Fibroblast of upper back skin (primary cell): ENCODE data around the gene CCR4.
"Not testable (repeated sequence)": the region's sequence is repeated elsewhere in the genome, so short reads cannot be mapped to it uniquely, and the experiment has no call there.

Experiments used
- DNase-seq: peaks from one replicate; pipeline ENCODE4 v3.0.0-alpha.2; 2013

CCR4 gene

DNA sequence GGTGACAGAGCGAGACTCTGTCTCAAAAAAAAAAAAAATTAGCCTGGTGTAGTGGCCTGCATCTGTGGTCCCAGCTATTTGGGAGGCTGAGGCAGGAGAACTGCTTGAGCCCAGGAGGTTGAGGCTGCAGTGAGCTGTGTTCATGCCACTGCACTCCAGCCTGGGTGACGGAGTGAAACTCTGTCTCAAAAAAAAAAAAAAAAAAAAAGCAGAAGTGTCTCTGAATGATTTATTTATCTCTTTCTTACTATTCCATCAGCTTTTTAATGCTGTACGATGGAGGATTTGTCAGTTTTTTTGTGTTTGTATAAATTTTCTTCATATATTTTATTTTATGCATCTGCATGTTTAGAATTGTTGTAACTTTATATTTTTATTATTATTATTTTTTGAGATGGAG, 33.5 kb downstream of the CCR4 start:
- DNase-seq: not testable (repeated sequence)

- DNase-seq: no peak
Measured at GRCh38 chr3:32989171-32989570, 37.7 kb downstream of the CCR4 start.

DNA sequence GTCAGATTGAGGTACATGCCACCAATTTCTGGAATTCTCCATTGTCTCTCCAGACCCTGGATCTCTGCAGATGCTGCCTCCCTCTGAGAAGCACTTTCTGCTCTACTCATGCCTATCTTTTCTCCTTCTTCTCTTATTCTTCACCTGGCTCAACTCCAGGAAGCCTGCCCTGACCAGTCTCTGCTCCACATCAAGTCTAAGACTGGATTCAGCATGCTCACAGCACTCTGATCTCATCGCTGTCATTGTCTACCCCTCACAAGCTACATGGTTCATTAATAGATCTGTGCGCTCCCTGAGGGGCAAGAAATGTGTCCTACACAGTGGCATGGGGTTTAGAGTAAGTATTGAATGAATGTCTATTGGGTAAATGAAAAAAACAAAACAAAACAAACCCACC, 38.7 kb downstream of the CCR4 start:
- DNase-seq: no peak

- DNase-seq: no peak
Measured at GRCh38 chr3:32991781-32992180, 40.3 kb downstream of the CCR4 start.

DNA sequence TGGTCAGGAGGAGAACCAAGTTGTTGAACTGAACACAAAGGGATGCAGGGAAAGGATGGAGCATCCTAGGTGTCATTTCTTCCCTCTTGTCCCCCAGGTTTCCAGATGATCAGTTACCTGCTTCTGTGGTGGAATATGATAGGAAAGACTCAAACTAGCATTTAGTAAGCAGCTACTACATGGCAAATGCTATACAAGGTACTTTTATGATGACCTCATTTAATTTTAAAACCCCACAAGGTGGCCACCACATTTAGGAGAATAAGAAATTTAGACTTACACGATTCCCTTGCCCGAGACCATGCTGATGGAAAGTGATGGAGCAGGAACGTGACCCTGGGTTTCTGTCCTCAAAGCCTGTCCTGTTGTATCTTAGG, 40.9 kb downstream of the CCR4 start:
- no peak for DNase-seq

DNA sequence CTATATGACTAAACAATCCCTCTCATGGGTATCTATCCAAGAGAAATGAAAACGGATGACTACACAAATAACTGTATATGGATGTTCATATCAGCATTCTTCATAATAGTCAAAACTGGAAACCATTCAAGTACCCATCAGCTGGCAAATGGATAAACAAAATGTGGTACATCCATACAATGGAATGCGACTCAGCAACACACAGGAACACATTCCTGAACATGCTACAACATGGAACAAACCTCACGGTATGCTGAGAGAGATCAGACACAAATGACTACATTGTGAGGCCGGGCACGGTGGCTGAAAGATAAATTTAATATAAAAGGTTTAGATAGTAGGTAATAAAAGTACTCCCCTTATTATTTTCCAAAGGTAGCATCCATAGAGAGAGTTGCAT, 42.6 kb downstream of the CCR4 start:
- DNase-seq: no peak

DNA sequence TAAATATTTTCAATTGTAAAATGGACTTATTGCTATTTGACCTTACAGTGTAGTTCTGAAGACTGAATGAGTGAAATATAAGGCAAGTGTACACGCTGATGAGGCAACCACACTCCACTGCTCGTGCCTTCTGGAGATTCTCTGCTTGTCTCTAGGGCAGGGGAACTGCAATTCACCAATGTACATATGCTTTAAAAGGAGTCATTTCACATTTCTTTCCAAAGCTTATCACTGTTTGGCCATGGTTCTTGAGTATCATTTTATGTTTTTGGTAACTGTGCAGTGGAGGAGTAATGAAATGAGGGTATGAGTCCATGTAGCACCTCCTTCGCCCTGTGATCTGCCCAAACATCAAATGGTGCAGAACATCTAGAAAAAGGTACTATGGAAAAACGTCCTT, 43.7 kb downstream of the CCR4 start:
- DNase-seq: no peak

DNA sequence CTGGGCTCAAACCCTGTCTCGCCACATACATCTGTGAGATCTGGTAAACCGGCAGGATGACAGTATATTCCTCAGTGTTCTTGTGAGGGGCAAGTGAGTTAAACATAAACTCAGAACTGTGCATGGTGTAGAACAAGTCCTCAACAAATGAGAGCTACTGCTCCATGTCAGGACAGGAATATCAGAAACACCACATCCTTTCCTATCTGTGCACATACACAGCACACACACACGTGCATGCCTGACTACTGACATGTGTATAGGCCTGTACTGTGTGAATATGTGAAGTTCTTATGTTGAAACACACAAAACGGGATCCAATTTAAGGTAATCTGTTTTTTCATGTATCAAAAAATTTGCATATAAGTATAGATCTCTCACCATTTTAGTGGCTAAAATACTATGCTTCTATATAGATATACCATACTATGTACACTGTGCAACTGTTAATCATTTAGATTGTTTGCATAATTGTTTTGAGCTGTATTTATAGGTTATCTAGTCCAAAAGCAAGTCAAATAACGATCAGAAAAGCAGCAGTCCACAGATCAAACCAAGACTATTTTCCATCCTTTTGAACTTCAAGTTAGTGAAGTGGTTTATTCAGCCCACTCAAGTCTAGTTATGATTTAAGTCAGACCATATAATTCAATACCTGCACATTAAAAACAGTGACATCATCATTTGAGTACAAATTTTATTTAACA, 44.8 kb downstream of the CCR4 start:
- no peak for DNase-seq

DNA sequence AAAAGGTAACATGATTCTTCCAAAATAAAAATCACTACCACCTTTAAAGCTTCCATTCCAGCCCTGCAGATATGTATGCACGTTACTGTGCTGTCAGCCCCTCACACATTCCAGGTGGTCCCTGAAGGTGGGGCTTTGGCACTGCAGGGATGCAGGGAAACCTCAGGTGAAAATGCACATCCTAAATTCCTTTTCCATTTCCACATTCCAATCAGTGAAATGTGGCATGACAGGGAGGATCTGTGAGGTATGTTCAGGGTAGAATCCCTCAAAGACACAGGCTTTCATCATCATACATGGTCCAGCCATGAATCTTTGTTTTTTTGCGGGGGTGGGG, 45.3 kb downstream of the CCR4 start:
- DNase-seq: no peak

DNA sequence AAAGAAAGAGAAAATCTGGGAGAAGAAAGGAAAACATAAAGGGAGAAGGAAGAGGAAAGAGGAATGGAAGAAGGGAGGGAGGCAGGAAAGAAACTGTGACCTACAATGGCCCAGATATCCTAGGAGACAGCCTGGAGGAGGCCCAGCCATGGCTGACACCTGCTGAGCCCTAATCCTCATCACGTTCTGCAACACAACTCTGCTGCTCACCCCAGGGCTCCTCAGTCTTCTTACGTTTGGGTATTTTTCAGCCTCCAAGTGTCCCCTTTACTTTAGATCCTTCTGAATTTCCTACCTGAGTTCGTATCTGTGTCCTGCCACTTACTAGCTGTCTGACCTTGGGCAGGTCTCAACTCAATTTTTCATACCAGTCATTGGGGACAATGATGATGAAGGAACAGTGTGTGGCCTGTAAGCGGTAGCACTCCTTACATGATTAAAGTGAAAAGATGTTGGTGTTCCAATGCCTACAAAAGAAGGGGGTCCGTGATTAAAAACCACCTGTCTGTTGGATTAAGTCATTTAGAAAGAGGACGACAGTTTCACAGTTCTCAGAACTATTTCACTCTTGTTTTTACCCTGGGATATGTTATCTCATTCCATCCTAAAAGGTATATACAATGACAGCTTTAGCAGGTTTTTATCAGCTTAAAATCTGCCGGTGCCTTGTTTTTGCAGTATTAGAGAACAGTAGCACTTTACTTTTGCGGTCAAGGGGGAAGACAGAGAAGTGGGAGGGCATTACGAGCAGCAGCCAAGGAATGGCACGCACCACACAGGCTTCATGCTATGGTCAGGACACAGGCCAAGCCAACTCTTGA, 47.4 kb downstream of the CCR4 start:
- DNase-seq: no peak

DNA sequence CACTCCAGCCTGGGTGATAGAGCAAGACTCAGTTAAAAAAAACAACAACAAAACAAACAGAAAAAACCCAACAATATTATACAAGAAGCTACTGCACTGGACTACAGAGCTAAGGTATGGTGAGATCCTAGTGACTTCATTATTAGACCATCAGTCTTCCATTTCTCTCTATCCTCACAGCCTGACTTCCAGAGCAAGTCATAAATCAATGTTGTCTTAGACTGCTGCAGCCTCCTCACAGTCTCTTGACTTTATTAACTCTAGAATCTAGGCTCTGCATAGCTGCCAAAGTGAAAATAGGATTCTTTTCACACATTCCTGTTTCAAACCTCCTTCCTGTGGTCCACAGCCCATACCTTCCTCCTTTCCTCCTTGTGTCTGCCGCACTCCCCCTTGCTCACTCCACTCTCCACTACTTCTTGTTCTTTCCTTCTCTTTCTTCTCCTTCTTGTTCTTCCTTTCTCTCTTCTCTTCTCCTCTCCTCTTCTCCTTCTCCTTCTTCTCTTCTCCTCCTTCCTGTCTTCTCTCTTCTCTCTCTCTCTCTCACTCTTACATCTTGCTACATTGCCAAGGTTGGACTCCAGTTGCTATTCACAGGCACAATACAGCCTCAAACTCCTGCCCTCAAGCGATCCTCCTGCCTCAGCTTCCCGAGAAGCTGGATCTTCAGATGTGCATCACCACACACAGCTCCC, 49.4 kb downstream of the CCR4 start:
- peak; percentile 8 for DNase-seq

GRCh38 chr3:33001889-33002288, 50.4 kb downstream of the CCR4 start:
- DNase-seq: peak; percentile 19

DNA sequence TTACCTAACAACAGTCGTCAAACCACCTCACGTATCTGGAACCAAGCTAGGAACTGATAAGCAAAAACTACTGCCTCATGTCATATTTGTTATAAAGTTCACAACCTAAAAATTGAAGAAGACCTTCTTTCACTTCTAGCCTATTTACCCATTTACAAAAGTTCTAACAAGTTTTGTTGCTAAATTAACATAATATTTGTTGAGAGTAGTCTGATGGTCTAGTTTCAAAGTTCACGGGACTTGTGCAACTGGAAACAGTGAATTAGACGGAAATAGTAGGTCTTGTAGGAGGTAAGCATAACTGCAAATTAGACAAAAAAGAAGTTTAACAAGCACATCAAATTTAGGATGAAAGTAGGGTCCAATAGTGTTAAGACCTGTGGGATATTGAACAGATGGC, 51.9 kb downstream of the CCR4 start:
- no peak for DNase-seq

- no peak for DNase-seq
Measured at GRCh38 chr3:33004205-33004604, 52.8 kb downstream of the CCR4 start.

DNA sequence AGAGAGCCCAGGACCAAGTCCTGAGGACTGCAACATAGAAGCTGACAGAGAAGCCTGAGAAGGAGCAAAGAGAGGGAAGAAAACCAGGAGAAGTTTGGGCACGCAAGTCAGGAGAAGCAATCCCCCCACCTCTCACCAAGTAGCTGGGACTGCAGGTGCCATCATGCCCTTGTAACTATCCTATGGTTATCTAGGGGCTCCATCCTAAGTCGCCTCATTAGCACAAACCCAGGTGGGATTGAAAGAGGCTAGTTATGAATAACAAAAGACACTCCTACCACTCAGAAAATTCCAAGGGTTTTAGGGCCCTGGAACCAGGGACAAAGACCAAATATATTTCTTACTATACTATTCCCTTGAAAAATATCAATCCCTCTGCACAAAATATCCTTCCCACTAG, 53.5 kb downstream of the CCR4 start:
- DNase-seq: no peak
